MCF 10A (cell line): ENCODE results near the gene UBQLN3. TPM values are rescaled to one million over a fixed set of nuclear protein-coding genes. Genes with fewer than 3 reads are reported as not detected.

ENCODE experiments used
- BruUV-seq: library from RNA; stranded (reverse); fragments of 400-500 nt; replicated peaks from 2 replicates; lab custom pipeline; 2021; lab: Mats Ljungman, UMichigan
- CTCF ChIA-PET: fragments of 300-600 bp; sonication (Branson Sonifier 250); formaldehyde crosslinking; extraction: SDS; loops from one replicate; lab custom pipeline; 2021; ENCODE audit warnings: antibody characterized with exemption, inconsistent platforms; lab: Yijun Ruan, JAX
- POLR2A ChIA-PET: fragments of 300-600, 350-650 bp; sonication (Branson Sonifier 250); formaldehyde crosslinking; extraction: SDS; loops from one replicate; lab custom pipeline; 2020; ENCODE audit warnings: antibody characterized with exemption, inconsistent platforms; lab: Yijun Ruan, JAX
- DNase-seq: peaks from one replicate; pipeline ENCODE4 v3.0.0-alpha.2; 2018; ENCODE audit not compliant: unreplicated experiment
- H3K27ac Mint-ChIP-seq: one replicate; pipeline ENCODE4 v1.8.0; 2022; ENCODE audit warnings: mild to moderate bottlenecking, low read depth, mixed read lengths; ENCODE audit not compliant: unreplicated experiment
- H3K27me3 Mint-ChIP-seq: one replicate; pipeline ENCODE4 v1.8.0; 2022; ENCODE audit warnings: mixed read lengths; ENCODE audit not compliant: insufficient read depth, unreplicated experiment
- H3K36me3 Mint-ChIP-seq: one replicate; pipeline ENCODE4 v1.8.0; 2022; ENCODE audit warnings: mild to moderate bottlenecking, moderate library complexity, mixed read lengths; ENCODE audit not compliant: insufficient read depth, unreplicated experiment
- H3K4me1 Mint-ChIP-seq: one replicate; pipeline ENCODE4 v1.8.0; 2022; ENCODE audit warnings: mixed read lengths; ENCODE audit not compliant: insufficient read depth, unreplicated experiment
- H3K4me3 Mint-ChIP-seq: one replicate; pipeline ENCODE4 v1.8.0; 2022; ENCODE audit warnings: mild to moderate bottlenecking, moderate library complexity, mixed read lengths; ENCODE audit not compliant: unreplicated experiment
- H3K9me3 Mint-ChIP-seq: one replicate; pipeline ENCODE4 v1.8.0; 2022; ENCODE audit warnings: mixed read lengths; ENCODE audit not compliant: unreplicated experiment
- intact Hi-C: fragments of 100-400 bp; cut with micrococcal nuclease; formaldehyde crosslinking; loops from 2 replicates; pipeline ENCODE4 v1.14.1; 2022
- total RNA-seq: library from RNA; stranded (reverse); gene quantifications from 2 replicates; pipeline ENCODE4 v1.2.3, GENCODE V29; 2022
- TF ChIP-seq, protein P1 (sequence below): fragments of 200-600 bp; IDR thresholded peaks from one replicate; pipeline ENCODE4 v1.8.0; 2022; ENCODE audit warnings: antibody characterized with exemption, mild to moderate bottlenecking; ENCODE audit not compliant: unreplicated experiment

The UBQLN3 gene
- total RNA-seq, 1 experiment from 2014 or later = not detected

DNA sequence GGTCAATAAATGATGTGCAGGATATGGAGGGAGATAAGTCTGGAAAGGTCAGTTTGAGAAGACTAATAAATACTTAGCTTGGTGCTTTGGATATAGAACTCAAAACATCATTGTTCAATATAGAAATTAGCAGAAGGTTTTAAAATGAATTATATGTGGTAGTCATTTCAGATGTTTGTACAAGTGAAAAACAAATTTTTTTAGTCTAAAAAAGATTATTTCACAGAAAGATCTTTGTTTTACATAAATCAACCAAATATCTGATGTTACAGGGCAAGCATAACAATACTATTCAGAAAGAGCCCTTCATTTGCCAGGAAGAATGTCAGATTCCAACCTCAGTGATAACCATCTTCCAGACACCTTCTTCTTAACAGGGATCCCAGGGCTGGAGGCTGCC is 21.4 kb downstream of the UBQLN3 start, which contains the start of gene OR52D1:
TSS of gene OR52D1 (plus strand) at position 301 of the 400 bp plus-strand sequence. CDS start at position 323, 22 bp downstream.
- Mint-ChIP-seq H3K9me3 (no peaks in the 10 kb centered on the region), H3K27me3 (peaks cover 48% of the 10 kb centered on the region), H3K4me1 (no peaks in the 10 kb centered on the region), H3K36me3 (no peaks in the 10 kb centered on the region), H3K4me3 (no peak within 1 kb of the TSS), H3K27ac (no peak within 1 kb of the TSS)
- TF ChIP-seq, protein P1, sequence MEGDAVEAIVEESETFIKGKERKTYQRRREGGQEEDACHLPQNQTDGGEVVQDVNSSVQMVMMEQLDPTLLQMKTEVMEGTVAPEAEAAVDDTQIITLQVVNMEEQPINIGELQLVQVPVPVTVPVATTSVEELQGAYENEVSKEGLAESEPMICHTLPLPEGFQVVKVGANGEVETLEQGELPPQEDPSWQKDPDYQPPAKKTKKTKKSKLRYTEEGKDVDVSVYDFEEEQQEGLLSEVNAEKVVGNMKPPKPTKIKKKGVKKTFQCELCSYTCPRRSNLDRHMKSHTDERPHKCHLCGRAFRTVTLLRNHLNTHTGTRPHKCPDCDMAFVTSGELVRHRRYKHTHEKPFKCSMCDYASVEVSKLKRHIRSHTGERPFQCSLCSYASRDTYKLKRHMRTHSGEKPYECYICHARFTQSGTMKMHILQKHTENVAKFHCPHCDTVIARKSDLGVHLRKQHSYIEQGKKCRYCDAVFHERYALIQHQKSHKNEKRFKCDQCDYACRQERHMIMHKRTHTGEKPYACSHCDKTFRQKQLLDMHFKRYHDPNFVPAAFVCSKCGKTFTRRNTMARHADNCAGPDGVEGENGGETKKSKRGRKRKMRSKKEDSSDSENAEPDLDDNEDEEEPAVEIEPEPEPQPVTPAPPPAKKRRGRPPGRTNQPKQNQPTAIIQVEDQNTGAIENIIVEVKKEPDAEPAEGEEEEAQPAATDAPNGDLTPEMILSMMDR = no peak
- no peak for DNase-seq
- ChIA-PET CTCF (no interaction called here), POLR2A (no interaction called here)
- BruUV-seq = no TSS peak
- intact Hi-C loops = no loop called here

DNA sequence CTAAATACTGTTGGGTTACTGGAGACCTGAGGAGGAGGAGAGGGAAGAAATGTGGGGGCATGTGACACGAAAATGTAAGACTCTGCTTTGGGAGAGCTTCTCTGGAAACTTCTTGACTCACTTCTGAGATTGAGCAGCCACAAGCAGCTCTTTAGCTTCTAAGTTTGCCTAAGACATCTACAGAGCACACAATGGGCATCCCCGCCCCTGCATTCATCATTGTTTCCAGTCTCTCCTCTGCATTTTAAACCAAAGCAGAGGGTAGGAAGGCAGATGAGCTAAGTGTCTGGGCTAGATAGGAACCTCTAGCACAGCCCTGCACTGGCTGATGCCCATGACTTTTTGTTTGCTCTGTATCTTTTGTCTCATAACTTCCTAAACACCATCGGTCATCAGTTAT is 23.3 kb downstream of the UBQLN3 start:
- no peak for DNase-seq
- no peak overlapping the region for H3K4me3 Mint-ChIP-seq
- H3K4me1 Mint-ChIP-seq = no peaks in the 10 kb centered on the region
- H3K27ac Mint-ChIP-seq = no peak overlapping the region
- POLR2A ChIA-PET = interaction anchor here (0.7 kb wide), 1 partner anchor 9 kb away, joined by 4 read pairs; no protein-coding TSS in a partner anchor
- no peaks in the 10 kb centered on the region for H3K36me3 Mint-ChIP-seq
- TF ChIP-seq, protein P1 = no peak
- CTCF ChIA-PET = interaction anchor here (0.6 to 1.6 kb wide), 2 partner anchors 10 to 865 kb away, joined by 3 to 9 read pairs; no protein-coding TSS in a partner anchor
- peaks cover 38% of the 10 kb centered on the region for H3K27me3 Mint-ChIP-seq
- intact Hi-C loops = no loop called here
- BruUV-seq = no TSS peak
- H3K9me3 Mint-ChIP-seq = no peaks in the 10 kb centered on the region

DNA sequence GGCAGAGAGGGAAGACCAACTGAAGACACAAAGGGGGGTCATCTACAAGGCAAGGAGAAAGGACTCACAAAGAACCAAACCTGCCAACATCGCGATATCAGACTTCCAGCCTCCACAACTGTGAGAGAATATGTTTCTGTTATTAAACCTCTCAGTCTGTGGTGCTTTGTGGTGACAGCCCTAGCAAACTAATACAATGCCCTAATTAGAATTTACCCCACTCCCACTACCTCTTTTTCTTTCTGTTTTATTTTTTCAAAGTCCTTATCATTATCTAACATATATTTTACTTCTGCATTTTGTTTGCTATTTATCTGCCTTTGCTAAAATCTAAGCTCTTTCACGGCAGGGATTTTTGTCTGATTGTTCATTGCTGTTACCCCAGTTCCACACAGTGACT is 23.8 kb downstream of the UBQLN3 start:
- TF ChIP-seq, protein P1 = no peak
- no TSS peak for BruUV-seq
- Mint-ChIP-seq H3K9me3 (no peaks in the 10 kb centered on the region), H3K36me3 (no peaks in the 10 kb centered on the region), H3K4me1 (no peaks in the 10 kb centered on the region), H3K4me3 (no peak overlapping the region), H3K27me3 (peaks cover 34% of the 10 kb centered on the region), H3K27ac (no peak overlapping the region)
- DNase-seq = no peak
- intact Hi-C loops = no loop called here
- ChIA-PET POLR2A (interaction anchor here (0.7 kb wide), 1 partner anchor 10 kb away, joined by 4 read pairs; no protein-coding TSS in a partner anchor), CTCF (interaction anchor here (1.6 kb wide), 1 partner anchor 10 kb away, joined by 9 read pairs; no protein-coding TSS in a partner anchor)

DNA sequence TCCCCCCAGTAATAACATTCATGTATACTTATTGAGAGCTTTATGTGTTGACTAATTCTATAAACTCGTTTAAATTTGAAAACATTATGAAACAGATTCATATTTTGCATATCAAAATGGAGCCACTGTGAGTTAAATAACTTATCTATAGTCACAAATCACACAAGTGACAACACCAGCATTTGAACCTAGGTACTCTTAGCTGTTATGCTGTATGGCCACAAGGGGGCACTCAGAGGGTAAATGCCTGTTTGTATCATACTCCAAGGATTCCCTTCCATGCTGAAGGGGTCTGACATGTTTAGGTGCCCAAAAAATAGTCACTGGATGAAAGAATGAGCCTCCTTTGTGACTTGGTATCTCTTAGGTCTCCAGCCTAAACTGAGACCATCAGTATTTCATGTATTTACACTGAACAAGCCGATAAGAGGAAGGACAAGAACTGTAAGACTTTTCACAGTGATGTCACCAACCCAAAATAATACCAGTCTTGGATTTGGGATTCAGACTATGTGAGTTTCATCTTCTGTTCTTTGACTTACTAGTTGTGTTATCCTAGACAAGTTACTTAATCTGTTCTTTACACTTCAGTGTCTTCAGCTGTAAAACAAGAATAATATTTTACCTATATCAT is 33.5 kb downstream of the UBQLN3 start:
- peak; percentile 64 for DNase-seq
- Mint-ChIP-seq H3K36me3 (no peaks in the 10 kb centered on the region), H3K27ac (no peak overlapping the region), H3K27me3 (peaks cover 43% of the 10 kb centered on the region), H3K4me1 (no peaks in the 10 kb centered on the region), H3K9me3 (no peaks in the 10 kb centered on the region), H3K4me3 (no peak overlapping the region)
- CTCF ChIA-PET = interaction anchor here (0.7 to 2.8 kb wide), 36 partner anchors 9 to 887 kb away, joined by 3 to 12 read pairs (median 4); partner anchors contain the start of genes OR51I2, OR52H1, OR52N2 and TRIM22
- TF ChIP-seq, protein P1 = peak; percentile 74
- BruUV-seq = no TSS peak
- POLR2A ChIA-PET = interaction anchor here (1.0 kb wide), 1 partner anchor 209 kb away, joined by 3 read pairs; the partner anchor contains the start of gene TRIM5
- intact Hi-C loops = loop anchor here (1.0 kb wide), 4 partner anchors 77 to 415 kb away; partner anchors contain the start of gene OR52N2
